ENCODE measurements around the gene PXK. TPM values are rescaled to one million over a fixed set of nuclear protein-coding genes. Genes with fewer than 3 reads are reported as not detected.
A peak's percentile ranks its signal among the peaks of the same experiment; 100 is the strongest.

The PXK gene
- total RNA-seq, 4 donors from 2014 or later: 22.7 to 51.3 (median 41.0) TPM

- Histone ChIP-seq H3K9me3 (no peaks in the 10 kb centered on the region), H3K27ac (peak overlapping the region in 3 of 4 donors; percentile 28 to 73 (median 32)), H3K4me3 (no peak overlapping the region), H3K27me3 (no peaks in the 10 kb centered on the region), H3K36me3 (peaks cover under 1 to 67% (median 21%) of the 10 kb centered on the region in 3 donors), H3K4me1 (peaks cover 0 to 52% (median 7%) of the 10 kb centered on the region in 4 donors)
- no peak for DNase-seq (ENCODE audit: low spot score in 2 of 2)
- WGBS, 2 donors: 64 to 76% methylated on average over 8 of the region's 8 CpGs
- TF ChIP-seq POLR2A (IDR thresholded peaks at IDR 0.05): no peak
- TF ChIP-seq, protein P1, sequence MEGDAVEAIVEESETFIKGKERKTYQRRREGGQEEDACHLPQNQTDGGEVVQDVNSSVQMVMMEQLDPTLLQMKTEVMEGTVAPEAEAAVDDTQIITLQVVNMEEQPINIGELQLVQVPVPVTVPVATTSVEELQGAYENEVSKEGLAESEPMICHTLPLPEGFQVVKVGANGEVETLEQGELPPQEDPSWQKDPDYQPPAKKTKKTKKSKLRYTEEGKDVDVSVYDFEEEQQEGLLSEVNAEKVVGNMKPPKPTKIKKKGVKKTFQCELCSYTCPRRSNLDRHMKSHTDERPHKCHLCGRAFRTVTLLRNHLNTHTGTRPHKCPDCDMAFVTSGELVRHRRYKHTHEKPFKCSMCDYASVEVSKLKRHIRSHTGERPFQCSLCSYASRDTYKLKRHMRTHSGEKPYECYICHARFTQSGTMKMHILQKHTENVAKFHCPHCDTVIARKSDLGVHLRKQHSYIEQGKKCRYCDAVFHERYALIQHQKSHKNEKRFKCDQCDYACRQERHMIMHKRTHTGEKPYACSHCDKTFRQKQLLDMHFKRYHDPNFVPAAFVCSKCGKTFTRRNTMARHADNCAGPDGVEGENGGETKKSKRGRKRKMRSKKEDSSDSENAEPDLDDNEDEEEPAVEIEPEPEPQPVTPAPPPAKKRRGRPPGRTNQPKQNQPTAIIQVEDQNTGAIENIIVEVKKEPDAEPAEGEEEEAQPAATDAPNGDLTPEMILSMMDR (IDR thresholded peaks at IDR 0.05): peak in 1 of 5 experiments; percentile 13
These were observed 90.1 kb downstream of the PXK start for GRCh38 chr3:58422756-58423325.

- Histone ChIP-seq H3K27ac (peak overlapping the region in 3 of 4 donors; percentile 31 to 73 (median 64)), H3K36me3 (peaks cover 2 to 85% (median 26%) of the 10 kb centered on the region in 3 donors)
- 40 to 45% methylated on average over 8 of the region's 8 CpGs for WGBS, 2 donors
These were observed 91.9 kb downstream of the PXK start for GRCh38 chr3:58424613-58425012.

DNA sequence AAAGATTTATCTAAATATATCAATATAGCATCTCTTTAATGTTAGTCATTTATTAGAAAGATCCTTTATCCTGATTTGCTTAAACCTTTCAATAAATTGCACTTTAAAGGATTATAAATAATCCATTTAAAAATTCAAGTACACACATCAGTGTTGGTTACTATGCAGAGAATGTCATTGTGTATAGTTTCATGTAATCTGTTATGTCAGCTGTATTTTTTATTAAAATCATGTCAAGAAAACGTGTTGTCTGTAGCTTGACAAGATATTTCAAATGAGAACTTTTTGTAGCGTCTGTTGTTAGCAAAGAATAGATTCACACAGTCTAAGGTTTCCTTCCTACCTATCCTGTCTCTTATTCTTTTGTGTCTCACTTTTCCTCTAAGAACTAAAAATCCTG, 93.1 kb downstream of the PXK start:
- Histone ChIP-seq H3K36me3 (peaks cover 2 to 96% (median 27%) of the 10 kb centered on the region in 3 donors), H3K27me3 (no peaks in the 10 kb centered on the region), H3K4me1 (peaks cover 0 to 44% (median 5%) of the 10 kb centered on the region in 4 donors), H3K4me3 (no peak overlapping the region), H3K27ac (peak overlapping the region in 2 of 4 donors; percentile 64 to 73), H3K9me3 (no peaks in the 10 kb centered on the region)
- no peak for DNase-seq (ENCODE audit: low spot score in 2 of 2)
- no peak for TF ChIP-seq POLR2A (IDR thresholded peaks at IDR 0.05)
- TF ChIP-seq EP300 (IDR thresholded peaks at IDR 0.05): no peak
- TF ChIP-seq, protein P1 (IDR thresholded peaks at IDR 0.05): no peak
- WGBS, 2 donors: 44 to 49% methylated on average over 2 of the region's 2 CpGs

More at GRCh38 chr3:58424613-58425012, 91.9 kb downstream of the PXK start:
- Histone ChIP-seq H3K27me3 (no peaks in the 10 kb centered on the region), H3K9me3 (no peaks in the 10 kb centered on the region), H3K4me3 (no peak overlapping the region), H3K4me1 (peaks cover 0 to 49% (median 5%) of the 10 kb centered on the region in 4 donors)
- TF ChIP-seq, protein P1 (IDR thresholded peaks at IDR 0.05): no peak
- TF ChIP-seq POLR2A (IDR thresholded peaks at IDR 0.05): no peak
- TF ChIP-seq EP300 (IDR thresholded peaks at IDR 0.05): no peak
- no peak for DNase-seq (ENCODE audit: low spot score in 2 of 2)

DNA sequence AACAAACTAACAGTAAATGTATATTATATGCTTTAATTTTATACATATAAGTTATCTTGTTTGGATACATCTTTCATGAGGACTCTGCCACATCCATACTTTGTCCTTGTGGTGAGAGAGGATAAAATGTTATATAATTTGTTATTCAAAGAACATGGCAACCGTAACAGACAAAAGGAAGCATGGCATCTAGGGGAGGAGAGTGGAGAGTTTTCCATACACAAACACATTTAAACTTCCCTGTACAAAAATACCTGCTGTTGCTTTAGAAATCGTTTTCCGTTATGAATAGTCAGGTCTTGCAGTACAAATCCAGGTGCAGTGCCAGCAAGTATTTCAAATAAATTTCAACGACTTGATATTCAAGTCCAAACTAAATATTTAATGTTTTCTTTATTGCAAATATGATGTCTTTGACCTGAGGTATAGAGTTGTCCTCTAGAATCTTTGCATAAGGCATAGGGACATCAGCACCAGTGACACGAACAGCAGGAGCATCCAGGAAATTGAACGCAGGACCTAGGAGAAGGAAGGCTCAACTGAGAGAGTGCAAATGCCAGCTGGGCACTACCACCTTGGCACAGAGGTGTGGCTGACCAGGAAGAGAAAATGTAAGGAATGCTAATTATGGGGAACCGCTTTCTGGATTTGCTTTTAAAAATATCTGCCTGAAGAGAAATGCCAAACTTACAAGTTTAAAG, 95.1 kb downstream of the PXK start:
- Histone ChIP-seq H3K4me3 (no peak overlapping the region), H3K27ac (no peak overlapping the region), H3K4me1 (peaks cover 0 to 46% (median 9%) of the 10 kb centered on the region in 4 donors), H3K9me3 (no peaks in the 10 kb centered on the region), H3K36me3 (peaks cover 2 to 88% (median 16%) of the 10 kb centered on the region in 3 donors), H3K27me3 (no peaks in the 10 kb centered on the region)
- WGBS, 2 donors: 74 to 75% methylated on average over 7 of the region's 7 CpGs
- DNase-seq (ENCODE audit: low spot score in 2 of 2): no peak
- TF ChIP-seq, protein P1 (IDR thresholded peaks at IDR 0.05): no peak
- no peak for TF ChIP-seq POLR2A (IDR thresholded peaks at IDR 0.05)
- TF ChIP-seq EP300 (IDR thresholded peaks at IDR 0.05): no peak

GRCh38 chr3:58429657-58430056, 97.0 kb downstream of the PXK start:
- TF ChIP-seq, protein P1 (IDR thresholded peaks at IDR 0.05): no peak
- TF ChIP-seq EP300 (IDR thresholded peaks at IDR 0.05): no peak
- no peak for TF ChIP-seq POLR2A (IDR thresholded peaks at IDR 0.05)
- Histone ChIP-seq H3K4me1 (peaks cover 0 to 47% (median 14%) of the 10 kb centered on the region in 4 donors), H3K36me3 (peaks cover 2 to 69% (median 10%) of the 10 kb centered on the region in 3 donors), H3K27me3 (no peaks in the 10 kb centered on the region), H3K4me3 (no peak overlapping the region), H3K9me3 (no peaks in the 10 kb centered on the region), H3K27ac (no peak overlapping the region)
- WGBS, 2 donors: 0 to 64% methylated on average over 1 of the region's 1 CpG
- no peak for DNase-seq (ENCODE audit: low spot score in 2 of 2)

Measured in tibial nerve (tissue), 4 donors.